ENCODE data around the gene CCDC85B. TPM values are rescaled to one million over a fixed set of nuclear protein-coding genes. Genes with fewer than 3 reads are reported as not detected.

The CCDC85B gene
- total and polyA plus RNA-seq, 2 of the 13 experiments (the other 11 are each of a cell fraction or from before 2014, with no cell fraction given): 8.2 to 19.5 TPM

GRCh38 chr11:65854161-65854592, 36.3 kb upstream of the CCDC85B start (continued):
- TF ChIP-seq PRDM10 (CRISPR knock-in tag; IDR thresholded peaks at IDR 0.05; ENCODE audit: low read depth): no peak
- 0 out of 2 replicates have a peak, but pooled peaks have one; percentile 35 for TF ChIP-seq ZNF792 (CRISPR knock-in tag; IDR thresholded peaks at IDR 0.05)
- no peak for TF ChIP-seq IKZF1 (IDR thresholded peaks at IDR 0.05)
- no peak for TF ChIP-seq ZNF30 (CRISPR knock-in tag; IDR thresholded peaks at IDR 0.05)
- TF ChIP-seq RCOR2 (CRISPR knock-in tag; IDR thresholded peaks at IDR 0.05): no peak
- TF ChIP-seq ZSCAN21 (CRISPR knock-in tag; IDR thresholded peaks at IDR 0.05; ENCODE audit: borderline replicate concordance): no peak
- no peak for TF ChIP-seq SOX5 (CRISPR knock-in tag; IDR thresholded peaks at IDR 0.05; ENCODE audit: borderline replicate concordance)
- TF ChIP-seq ZNF430 (CRISPR knock-in tag; IDR thresholded peaks at IDR 0.05): peak; percentile 22; the same call in 1 of the 2 replicates
- no peak for TF ChIP-seq ZNF891 (CRISPR knock-in tag; IDR thresholded peaks at IDR 0.05)
- no peak for TF ChIP-seq REPIN1 (CRISPR knock-in tag; IDR thresholded peaks at IDR 0.05; ENCODE audit: borderline replicate concordance, low read depth)
- TF ChIP-seq IRF9 (CRISPR knock-in tag; IDR thresholded peaks at IDR 0.05; ENCODE audit: borderline replicate concordance): no peak
- 0 out of 4 replicates have a peak, but pooled peaks of 1 of the 2 experiments have one; percentile 39 for TF ChIP-seq NR2F1 (CRISPR knock-in tag; IDR thresholded peaks at IDR 0.05)
- no peak for TF ChIP-seq ZNF329 (CRISPR knock-in tag; IDR thresholded peaks at IDR 0.05; ENCODE audit: low read depth)
- no peak for TF ChIP-seq ATF7 (IDR thresholded peaks at IDR 0.05)
- TF ChIP-seq ATF7 (CRISPR knock-in tag; IDR thresholded peaks at IDR 0.05): no peak
- no peak for TF ChIP-seq HBP1 (CRISPR knock-in tag; IDR thresholded peaks at IDR 0.05; ENCODE audit: low read depth)
- TF ChIP-seq ZFY (CRISPR knock-in tag; IDR thresholded peaks at IDR 0.05): no peak
- peak; percentile 53; the same call in 1 of the 2 replicates for TF ChIP-seq ZNF574 (CRISPR knock-in tag; IDR thresholded peaks at IDR 0.05)
- no peak for TF ChIP-seq ZNF790 (CRISPR knock-in tag; IDR thresholded peaks at IDR 0.05; ENCODE audit: borderline replicate concordance)
- peak; percentile 60; the same call in 1 of the 2 replicates for TF ChIP-seq THRA (CRISPR knock-in tag; IDR thresholded peaks at IDR 0.05; ENCODE audit: borderline replicate concordance)
- 0 out of 2 replicates have a peak, but pooled peaks have one; percentile 30 for TF ChIP-seq ZNF501 (CRISPR knock-in tag; IDR thresholded peaks at IDR 0.05)

Data from HepG2 (cell line).